ENCODE results near the gene LRRC4. TPM values are rescaled to one million over a fixed set of nuclear protein-coding genes. Genes with fewer than 3 reads are reported as not detected.

Gene LRRC4
- total and polyA plus RNA-seq, 7 donors, result 0.39 to 5.0 (median 2.7) TPM

DNA sequence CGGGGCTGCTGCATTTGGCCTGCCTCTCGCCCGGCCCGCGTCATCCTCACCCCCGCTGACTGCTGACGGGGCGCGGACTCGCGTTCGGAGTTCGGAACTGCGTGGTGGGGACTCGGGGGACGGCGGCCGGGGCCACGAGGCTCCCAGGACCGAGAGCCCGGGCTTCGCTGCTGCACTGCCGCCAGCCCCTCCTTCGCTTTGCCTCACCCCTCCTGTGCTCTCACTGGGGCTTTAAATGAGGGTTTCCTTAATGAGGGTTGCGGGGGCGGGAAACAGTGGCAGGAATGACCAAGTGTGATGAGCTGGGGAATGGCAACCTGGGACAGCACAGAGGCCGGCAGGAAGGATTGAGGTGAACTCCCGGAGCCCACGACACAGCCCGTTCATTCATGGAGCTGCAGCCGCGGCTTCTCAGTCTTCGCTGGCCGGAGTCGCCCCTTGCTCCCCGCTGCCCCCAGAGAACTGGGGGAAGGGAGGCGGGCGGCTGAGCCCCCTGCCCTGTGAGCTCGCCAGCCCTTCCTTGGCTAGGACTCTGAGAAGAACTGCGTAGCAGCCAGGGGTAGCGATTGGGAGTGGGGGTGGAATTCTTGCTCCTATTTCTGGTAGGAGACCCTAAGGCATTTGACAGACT lies 1.5 kb upstream of the LRRC4 start:
- TF ChIP-seq, protein P1, sequence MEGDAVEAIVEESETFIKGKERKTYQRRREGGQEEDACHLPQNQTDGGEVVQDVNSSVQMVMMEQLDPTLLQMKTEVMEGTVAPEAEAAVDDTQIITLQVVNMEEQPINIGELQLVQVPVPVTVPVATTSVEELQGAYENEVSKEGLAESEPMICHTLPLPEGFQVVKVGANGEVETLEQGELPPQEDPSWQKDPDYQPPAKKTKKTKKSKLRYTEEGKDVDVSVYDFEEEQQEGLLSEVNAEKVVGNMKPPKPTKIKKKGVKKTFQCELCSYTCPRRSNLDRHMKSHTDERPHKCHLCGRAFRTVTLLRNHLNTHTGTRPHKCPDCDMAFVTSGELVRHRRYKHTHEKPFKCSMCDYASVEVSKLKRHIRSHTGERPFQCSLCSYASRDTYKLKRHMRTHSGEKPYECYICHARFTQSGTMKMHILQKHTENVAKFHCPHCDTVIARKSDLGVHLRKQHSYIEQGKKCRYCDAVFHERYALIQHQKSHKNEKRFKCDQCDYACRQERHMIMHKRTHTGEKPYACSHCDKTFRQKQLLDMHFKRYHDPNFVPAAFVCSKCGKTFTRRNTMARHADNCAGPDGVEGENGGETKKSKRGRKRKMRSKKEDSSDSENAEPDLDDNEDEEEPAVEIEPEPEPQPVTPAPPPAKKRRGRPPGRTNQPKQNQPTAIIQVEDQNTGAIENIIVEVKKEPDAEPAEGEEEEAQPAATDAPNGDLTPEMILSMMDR (IDR thresholded peaks at IDR 0.05), result no peak
- peak in 1 of 2 donors; percentile 43 for DNase-seq
- Histone ChIP-seq H3K4me1 (peaks cover 6% of the 10 kb centered on the region), H3K27me3 (ENCODE audit: insufficient read depth in 3 of 3, low read length in 2 of 3) (peaks cover 0 to 8% (median 0%) of the 10 kb centered on the region in 3 donors), H3K9me3 (no peaks in the 10 kb centered on the region), H3K4me3 (peak overlapping the region; percentile 65), H3K27ac (no peak overlapping the region), H3K36me3 (ENCODE audit: insufficient read depth in 1 of 2, low read depth in 1 of 2) (no peaks in the 10 kb centered on the region)
- ATAC-seq, result peak in 3 of 4 donors; percentile 12 to 33 (median 29)
- intact Hi-C loops (cut with DNase I), result no loop called here
- 23 to 38% (median 33%) methylated on average over 24 to 41 of the region's 41 CpGs for WGBS, 3 donors

DNA sequence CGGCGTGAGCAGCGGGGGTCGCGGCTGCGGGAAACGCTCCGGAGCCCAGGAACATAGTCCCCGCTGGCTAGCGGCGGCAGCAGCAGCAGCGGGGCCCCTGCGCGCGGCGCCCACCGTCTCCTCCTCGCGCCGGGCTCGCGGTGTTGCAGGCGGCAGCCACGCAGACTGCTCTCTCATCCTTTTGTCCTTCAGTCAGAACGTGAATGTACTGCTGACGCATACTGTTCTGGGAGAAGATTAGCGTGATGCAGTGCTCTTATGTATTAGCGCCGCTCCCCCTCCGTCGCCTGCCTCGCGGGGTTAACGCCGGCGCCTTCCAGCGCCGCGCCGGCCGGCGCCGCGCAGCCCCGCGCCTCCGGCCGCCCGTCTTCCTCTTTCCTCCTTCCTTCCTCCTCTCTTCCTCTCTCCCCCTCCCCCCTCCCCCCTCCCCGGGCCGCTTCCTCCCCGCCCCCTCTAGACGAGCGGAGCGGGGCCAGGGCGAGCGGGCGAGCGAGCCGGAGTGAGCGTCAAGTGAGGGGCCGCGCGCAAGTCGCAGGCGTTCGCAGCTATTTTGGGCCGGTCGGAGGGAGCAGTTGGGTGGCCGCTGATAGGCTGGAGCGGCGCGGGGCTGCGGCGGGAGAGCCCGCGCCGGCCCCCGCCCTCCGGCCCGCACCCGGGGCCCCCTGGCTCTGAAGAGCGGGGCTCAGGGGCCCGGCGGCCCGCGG lies 816 bp upstream of the LRRC4 start:
- intact Hi-C loops (cut with DNase I), result no loop called here

GRCh38 chr7:128030263-128030653 lies 979 bp downstream of the LRRC4 start:
- Histone ChIP-seq H3K4me1 (peaks cover 6% of the 10 kb centered on the region), H3K4me3 (peak overlapping the region; percentile 69), H3K9me3 (no peaks in the 10 kb centered on the region), H3K36me3 (ENCODE audit: insufficient read depth in 1 of 2, low read depth in 1 of 2) (no peaks in the 10 kb centered on the region), H3K27me3 (ENCODE audit: insufficient read depth in 3 of 3, low read length in 2 of 3) (peaks cover 0 to 8% (median 0%) of the 10 kb centered on the region in 3 donors), H3K27ac (no peak overlapping the region)
- TF ChIP-seq, protein P1 (IDR thresholded peaks at IDR 0.05), result no peak
- DNase-seq (no peak), ATAC-seq (no peak)
- 94 to 97% (median 95%) methylated on average over 21 of the region's 21 CpGs for WGBS, 3 donors
- intact Hi-C loops (cut with DNase I), result no loop called here

More for the DNA sequence above, 816 bp upstream of the LRRC4 start:
- H3K4me1 ChIP-seq, result peaks cover 6% of the 10 kb centered on the region
- 0 to 1% (median 0%) methylated on average over 53 to 84 of the region's 87 CpGs for WGBS, 3 donors
- no peak overlapping the region for H3K27ac ChIP-seq
- peaks cover 0 to 8% (median 0%) of the 10 kb centered on the region in 3 donors for H3K27me3 ChIP-seq (ENCODE audit: insufficient read depth in 3 of 3, low read length in 2 of 3)
- peak; percentile 56 to 68 for DNase-seq
- H3K4me3 ChIP-seq, result peak overlapping the region; percentile 65
- peak; percentile 70 to 94 (median 84) for ATAC-seq
- no peaks in the 10 kb centered on the region for H3K36me3 ChIP-seq (ENCODE audit: insufficient read depth in 1 of 2, low read depth in 1 of 2)
- TF ChIP-seq, protein P1 (IDR thresholded peaks at IDR 0.05), result peak; percentile 39
- H3K9me3 ChIP-seq, result no peaks in the 10 kb centered on the region

DNA sequence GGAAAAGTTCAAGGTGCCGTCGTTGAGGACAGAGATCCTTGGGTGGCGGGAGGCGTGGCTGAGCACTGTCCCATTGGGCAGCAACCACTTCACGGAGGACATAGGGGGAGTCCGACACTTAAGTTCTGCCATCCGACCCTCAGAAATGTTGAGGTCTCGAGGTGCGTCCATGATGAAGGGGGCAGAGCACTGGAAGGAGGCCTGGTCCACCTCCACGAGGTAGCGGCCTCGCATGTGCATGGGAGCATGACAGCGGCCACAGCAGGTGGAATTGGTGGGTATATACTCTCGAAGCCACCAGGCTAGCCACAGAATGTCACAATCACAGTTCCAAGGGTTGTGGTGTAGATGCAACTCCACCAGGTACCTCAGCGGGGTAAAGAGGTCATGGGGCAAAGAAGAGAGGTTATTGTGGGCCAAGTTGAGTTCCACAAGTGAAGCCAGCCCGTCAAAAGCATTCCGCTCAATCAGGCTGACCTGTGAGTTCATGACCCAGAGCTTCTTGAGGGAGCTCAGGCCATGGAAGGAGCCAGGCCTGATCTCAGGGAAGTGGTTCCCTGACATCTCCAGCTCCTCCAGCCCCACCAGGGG lies 1.7 kb downstream of the LRRC4 start:
- no peak overlapping the region for H3K27ac ChIP-seq
- TF ChIP-seq, protein P1 (IDR thresholded peaks at IDR 0.05), result no peak
- no peaks in the 10 kb centered on the region for H3K4me1 ChIP-seq
- DNase-seq (no peak), ATAC-seq (no peak)
- WGBS, 3 donors, result 96 to 98% (median 97%) methylated on average over 17 of the region's 17 CpGs
- H3K36me3 ChIP-seq (ENCODE audit: insufficient read depth in 1 of 2, low read depth in 1 of 2), result no peaks in the 10 kb centered on the region
- intact Hi-C loops (cut with DNase I), result loop anchor here in 1 of 2 donors (5.0 kb wide), 1 partner anchor 322 kb away; no protein-coding TSS in a partner anchor
- no peak overlapping the region for H3K4me3 ChIP-seq
- peaks cover 0 to 8% (median 0%) of the 10 kb centered on the region in 3 donors for H3K27me3 ChIP-seq (ENCODE audit: insufficient read depth in 3 of 3, low read length in 2 of 3)
- no peaks in the 10 kb centered on the region for H3K9me3 ChIP-seq

Data from psoas muscle (tissue), 8 donors.